Measurements from ENCODE around the gene SEMA3F. TPM values are rescaled to one million over a fixed set of nuclear protein-coding genes. Genes with fewer than 3 reads are reported as not detected.

The SEMA3F gene
- polyA plus RNA-seq, 1 experiment, result 14.7 TPM

DNA sequence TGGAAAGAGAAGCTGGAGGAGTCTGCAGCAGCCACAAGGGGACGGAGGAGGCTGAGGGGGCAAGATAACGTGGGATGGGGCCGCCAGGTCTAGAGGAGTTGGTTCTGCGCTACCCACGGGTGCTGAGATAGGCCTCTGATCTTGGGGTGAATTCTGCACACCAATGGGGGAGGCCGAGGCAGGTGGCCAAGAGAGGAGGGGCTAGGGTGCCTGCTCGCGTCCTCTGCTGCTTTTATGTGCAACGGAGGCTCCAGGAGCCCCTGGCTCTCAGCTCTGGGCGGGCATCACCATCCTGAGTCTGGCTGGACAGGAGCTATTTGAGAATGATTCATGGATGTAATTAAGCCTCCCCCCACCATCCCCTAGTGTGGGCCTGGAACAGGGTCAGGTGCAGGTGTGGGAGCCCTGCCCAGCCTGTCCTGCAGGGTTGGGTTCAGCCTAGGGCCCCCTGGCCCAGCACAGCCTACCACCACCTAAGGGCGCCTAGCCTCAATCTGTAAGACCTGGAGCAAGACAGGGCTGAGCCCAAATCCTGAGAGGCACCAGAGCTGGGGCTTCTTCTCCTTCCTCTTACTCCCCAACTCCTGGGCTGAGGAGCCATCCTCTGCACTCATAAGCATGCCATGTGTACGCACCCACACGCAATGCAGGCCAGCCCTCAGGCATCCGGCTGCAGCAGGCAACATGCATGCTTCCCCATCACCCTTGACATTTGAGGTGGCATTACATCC lies 32.3 kb upstream of the SEMA3F start:
- CTCF ChIA-PET, result interaction anchor here (1.0 to 9.3 kb wide), 5 partner anchors 17 to 112 kb away, joined by 3 to 154 read pairs (median 4); partner anchors contain the start of gene GNAT1
- POLR2A ChIA-PET, result interaction anchor here (0.6 to 2.4 kb wide), 3 partner anchors 15 to 67 kb away, joined by 3 to 12 read pairs (median 5); no protein-coding TSS in a partner anchor
- DNase-seq (ENCODE audit: low read depth, low spot score), result no peak
- H3K4me3 ChIP-seq (ENCODE audit: low read depth, low read length), result no peak overlapping the region
- H3K27me3 ChIP-seq (ENCODE audit: control insufficient read depth, insufficient read depth, low read length), result no peaks in the 10 kb centered on the region
- H3K9me3 ChIP-seq (ENCODE audit: control insufficient read depth, insufficient read depth, low read length), result no peaks in the 10 kb centered on the region
- TF ChIP-seq CTCF (IDR thresholded peaks at IDR 0.05; ENCODE audit: low read depth, low read length), result no peak
- H3K27ac ChIP-seq (ENCODE audit: low read depth, low read length), result no peak overlapping the region

DNA sequence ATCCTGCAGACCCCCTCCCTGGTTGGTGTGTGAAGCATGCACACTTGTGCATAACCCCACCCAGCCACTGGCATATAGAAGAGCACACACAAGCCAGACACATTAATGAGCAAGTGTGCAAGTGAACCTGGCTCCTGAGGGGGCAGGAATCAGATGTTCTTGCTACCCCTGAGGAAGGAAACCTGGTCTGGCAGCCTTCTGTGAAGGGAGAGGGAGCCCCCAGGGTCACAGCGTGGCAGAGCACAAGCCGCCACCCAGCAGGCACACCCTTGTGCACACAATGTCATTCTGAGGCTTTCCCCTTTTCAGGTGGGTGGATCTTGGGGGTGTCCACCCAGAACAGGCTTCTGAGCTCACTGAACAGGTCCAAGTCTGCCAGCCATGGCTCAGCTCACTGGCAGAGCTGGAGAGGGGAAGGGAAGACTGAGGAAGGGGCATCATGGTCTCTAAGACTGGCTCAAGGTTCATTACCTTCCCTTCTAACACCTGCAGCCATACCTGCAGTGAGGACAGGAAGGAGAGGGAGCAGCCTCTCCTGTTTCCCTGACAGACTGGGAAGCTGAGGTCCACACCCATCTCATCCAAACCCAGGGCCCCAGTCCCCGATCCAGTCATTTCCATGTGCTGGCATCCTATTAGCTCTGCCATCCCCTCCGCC lies 31.6 kb upstream of the SEMA3F start:
- Histone ChIP-seq H3K9me3 (ENCODE audit: control insufficient read depth, insufficient read depth, low read length) (no peaks in the 10 kb centered on the region), H3K4me3 (ENCODE audit: low read depth, low read length) (no peak overlapping the region), H3K27ac (ENCODE audit: low read depth, low read length) (no peak overlapping the region), H3K27me3 (ENCODE audit: control insufficient read depth, insufficient read depth, low read length) (no peaks in the 10 kb centered on the region)
- CTCF ChIA-PET, result interaction anchor here (0.5 to 9.3 kb wide), 3 partner anchors 67 to 183 kb away, joined by 3 to 154 read pairs (median 8); partner anchors contain the start of gene GNAT1
- no peak for TF ChIP-seq CTCF (IDR thresholded peaks at IDR 0.05; ENCODE audit: low read depth, low read length)
- DNase-seq (ENCODE audit: low read depth, low spot score), result no peak
- POLR2A ChIA-PET, result interaction anchor here (2.4 kb wide), 1 partner anchor 66 kb away, joined by 12 read pairs; no protein-coding TSS in a partner anchor

GRCh38 chr3:50124052-50124799 lies 30.9 kb upstream of the SEMA3F start:
- Histone ChIP-seq H3K9me3 (ENCODE audit: control insufficient read depth, insufficient read depth, low read length) (no peaks in the 10 kb centered on the region), H3K4me3 (ENCODE audit: low read depth, low read length) (no peak overlapping the region), H3K27ac (ENCODE audit: low read depth, low read length) (no peak overlapping the region), H3K27me3 (ENCODE audit: control insufficient read depth, insufficient read depth, low read length) (no peaks in the 10 kb centered on the region)
- DNase-seq (ENCODE audit: low read depth, low spot score), result no peak
- CTCF ChIA-PET, result interaction anchor here (0.5 to 9.3 kb wide), 3 partner anchors 67 to 184 kb away, joined by 3 to 154 read pairs (median 8); partner anchors contain the start of gene GNAT1
- POLR2A ChIA-PET, result interaction anchor here (2.4 kb wide), 1 partner anchor 65 kb away, joined by 12 read pairs; no protein-coding TSS in a partner anchor
- TF ChIP-seq CTCF (IDR thresholded peaks at IDR 0.05; ENCODE audit: low read depth, low read length), result no peak

DNA sequence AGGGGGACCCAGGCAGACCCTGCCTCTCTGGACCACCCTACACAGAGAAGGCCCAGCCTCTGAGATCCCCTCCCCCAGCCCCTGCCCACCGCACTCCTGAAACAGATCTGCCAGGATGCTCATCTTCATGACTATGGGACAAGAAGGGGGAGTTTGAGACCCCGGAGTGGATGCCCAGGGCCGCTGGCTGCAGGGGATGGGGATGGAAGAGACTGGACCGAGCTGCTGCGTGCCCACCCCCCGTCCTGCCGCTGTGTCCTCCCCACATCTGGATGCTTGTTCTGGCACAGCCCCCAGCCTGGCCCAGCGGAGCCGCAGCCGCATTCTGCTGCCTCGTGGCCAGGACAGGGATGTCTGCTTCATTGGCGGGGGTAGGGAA lies 30.3 kb upstream of the SEMA3F start:
- Histone ChIP-seq H3K27me3 (ENCODE audit: control insufficient read depth, insufficient read depth, low read length) (no peaks in the 10 kb centered on the region), H3K27ac (ENCODE audit: low read depth, low read length) (no peak overlapping the region)
- CTCF ChIA-PET, result interaction anchor here (9.3 kb wide), 1 partner anchor 66 kb away, joined by 154 read pairs; the partner anchor contains the start of gene GNAT1

More for the DNA sequence above, 30.3 kb upstream of the SEMA3F start:
- H3K9me3 ChIP-seq (ENCODE audit: control insufficient read depth, insufficient read depth, low read length), result no peaks in the 10 kb centered on the region
- no peak overlapping the region for H3K4me3 ChIP-seq (ENCODE audit: low read depth, low read length)
- POLR2A ChIA-PET, result interaction anchor here (1.2 kb wide), 1 partner anchor 32 kb away, joined by 3 read pairs; no protein-coding TSS in a partner anchor
- DNase-seq (ENCODE audit: low read depth, low spot score), result no peak
- no peak for TF ChIP-seq CTCF (IDR thresholded peaks at IDR 0.05; ENCODE audit: low read depth, low read length)

Data from AG04450 (cell line).